T-helper 1 cell treated with Interleukin-12 subunit alpha and Interleukin-12 subunit beta and Interleukin-4 antibody, amounts not matched to agents 30 ng/mL and 1 ng/mL, for 36 hours (primary cell): Measurements from ENCODE around the gene URM1. TPM values are rescaled to one million over a fixed set of nuclear protein-coding genes. Genes with fewer than 3 reads are reported as not detected.
"Not testable (repeated sequence)": the region's sequence is repeated elsewhere in the genome, so short reads cannot be mapped to it uniquely, and the experiment has no call there.

Experiments
- intact Hi-C: fragments of 100-400 bp; cut with micrococcal nuclease; formaldehyde crosslinking; loops from one replicate; pipeline ENCODE4 v1.15.1; 2024
- total RNA-seq: library from RNA; stranded (reverse); gene quantifications from 2 replicates; pipeline ENCODE4 v1.2.3, GENCODE V29; 2022

The URM1 gene
- total RNA-seq, 1 donor from 2014 or later = 75.8 TPM

GRCh38 chr9:128422783-128423150, 51.6 kb downstream of the URM1 start:
- intact Hi-C loops = no loop called here

GRCh38 chr9:128423356-128423755, 52.2 kb downstream of the URM1 start:
- intact Hi-C loops = not testable (repeated sequence)

GRCh38 chr9:128424268-128424780, 53.1 kb downstream of the URM1 start:
- intact Hi-C loops = no loop called here

- intact Hi-C loops = no loop called here
Measured at GRCh38 chr9:128428644-128429512, 57.7 kb downstream of the URM1 start.

- intact Hi-C loops = no loop called here
Measured at GRCh38 chr9:128429513-128430086, 58.4 kb downstream of the URM1 start.

- intact Hi-C loops = no loop called here
Measured at GRCh38 chr9:128431207-128431606, 60.0 kb downstream of the URM1 start.

GRCh38 chr9:128434340-128434739, 63.2 kb downstream of the URM1 start:
- intact Hi-C loops = no loop called here

- intact Hi-C loops = loop anchor here (5.0 kb wide), 1 partner anchor 73 kb away; no protein-coding TSS in a partner anchor
Measured at GRCh38 chr9:128435611-128436010, 64.4 kb downstream of the URM1 start.

- intact Hi-C loops = loop anchor here (1.0 to 5.0 kb wide), 5 partner anchors 18 to 149 kb away; partner anchors contain the start of gene ODF2
Measured at GRCh38 chr9:128438343-128439109, 67.4 kb downstream of the URM1 start.

- intact Hi-C loops = loop anchor here (5.0 kb wide), 1 partner anchor 77 kb away; no protein-coding TSS in a partner anchor
Measured at GRCh38 chr9:128439273-128439672, 68.1 kb downstream of the URM1 start.

Other genes with a start within 250 kb of the URM1 start
- gene PTGES2, start 243.6 kb upstream of the URM1 start, total RNA-seq = 65.4 and 74.4 TPM in 2 replicates
- gene LCN2, start 221.9 kb upstream of the URM1 start, total RNA-seq = not detected in 2 replicates
- gene BBLN, start 211.1 kb upstream of the URM1 start, total RNA-seq = 79.8 and 83.8 TPM in 2 replicates
- gene CIZ1, start 179.8 kb upstream of the URM1 start, total RNA-seq = 142 and 148 TPM in 2 replicates
- 0.37 and 0.49 TPM in 2 replicates for gene DNM1, start 168.0 kb upstream of the URM1 start, total RNA-seq
- 53.0 and 63.9 TPM in 2 replicates for gene GOLGA2, start 95.4 kb upstream of the URM1 start, total RNA-seq
- gene SWI5, start 95.1 kb upstream of the URM1 start, total RNA-seq = 9.1 and 9.7 TPM in 2 replicates
- gene TRUB2, start 48.9 kb upstream of the URM1 start, total RNA-seq = 27.9 and 29.0 TPM in 2 replicates
- gene COQ4, start 48.5 kb upstream of the URM1 start, total RNA-seq = 42.1 and 42.4 TPM in 2 replicates
- 25.3 and 25.8 TPM in 2 replicates for gene SLC27A4, start 30.8 kb upstream of the URM1 start, total RNA-seq
- gene CERCAM, start 49.5 kb downstream of the URM1 start, total RNA-seq = 0.88 and 1.7 TPM in 2 replicates
- 43.4 and 47.0 TPM in 2 replicates for gene ODF2, start 84.6 kb downstream of the URM1 start, total RNA-seq
- 43.6 and 44.2 TPM in 2 replicates for gene GLE1, start 133.3 kb downstream of the URM1 start, total RNA-seq
- 354 and 362 TPM in 2 replicates for gene SPTAN1, start 181.2 kb downstream of the URM1 start, total RNA-seq